Thyroid gland (tissue), 4 donors: Measurements from ENCODE around the gene SCN4B. TPM values are rescaled to one million over a fixed set of nuclear protein-coding genes. Genes with fewer than 3 reads are reported as not detected.

Experiments used
- DNase-seq, 2 donors: peaks; one replicate each; pipeline ENCODE4 v3.0.0-alpha.2; 2019
- H3K27ac ChIP-seq, 3 donors: fragments of 200-600 bp; sonication (generic); 1 replicate in 2 of 3; 2 replicates in 1 of 3; pipeline ENCODE4 v1.5.1; 2016 to 2019; ENCODE audit warnings: mild to moderate bottlenecking in 1 of 3, moderate library complexity in 1 of 3
- H3K27me3 ChIP-seq: fragments of 200-600 bp; sonication (generic); one replicate; pipeline ENCODE4 v1.5.1; 2019
- H3K36me3 ChIP-seq, 2 donors: fragments of 200-600 bp; sonication (generic); one replicate each; pipeline ENCODE4 v1.5.1; 2016 to 2019
- H3K4me1 ChIP-seq, 2 donors: fragments of 200-600 bp; sonication (generic); one replicate each; pipeline ENCODE4 v1.5.1; 2017 to 2019
- H3K4me3 ChIP-seq, 3 donors: fragments of 200-600 bp; sonication (generic); replicated peaks in 1 of 3; 1 replicate in 2 of 3; 2 replicates in 1 of 3; pipeline ENCODE4 v1.5.1; 2016; ENCODE audit warnings: mild to moderate bottlenecking in 1 of 3
- H3K9me3 ChIP-seq: fragments of 200-600 bp; sonication (generic); one replicate; pipeline ENCODE4 v1.5.1; 2017
- CTCF ChIP-seq, 6 experiments: fragments of 200-600 bp in 3 of 6; fragments of 450-650 bp in 3 of 6; sonication (generic) in 3 of 6; IDR thresholded peaks; one replicate each; pipeline ENCODE4 v1.5.1; 2016 to 2019; ENCODE audit warnings: antibody characterized with exemption in 6 of 6, mild to moderate bottlenecking in 2 of 6, inconsistent platforms in 1 of 6, moderate library complexity in 1 of 6
- POLR2A ChIP-seq, 2 donors: fragments of 450-650 bp; IDR thresholded peaks; one replicate each; pipeline ENCODE4 v1.6.1; 2017; ENCODE audit warnings: antibody characterized with exemption in 2 of 2, mild to moderate bottlenecking in 2 of 2, moderate library complexity in 1 of 2
- WGBS, 2 donors: methylation state at CpG; one replicate each; pipeline ENCODE4 v1.1.5; 2017; 5-methylcytosine and 5-hydroxymethylcytosine counted together
- intact Hi-C: fragments of 100-400 bp; cut with DNase I; formaldehyde crosslinking; loops from one replicate; pipeline ENCODE4 v1.15.1; 2023
- total RNA-seq, 4 donors: library from RNA; depleted of rRNA; stranded (reverse); fragments of >200 nt; gene quantifications; one replicate each; pipeline ENCODE4 v1.2.3, GENCODE V29; 2016

SCN4B gene
- total RNA-seq, 4 donors from 2014 or later: 5.5 to 15.7 (median 10.5) TPM

GRCh38 chr11:118108513-118108912 is 44.1 kb downstream of the SCN4B start:
- H3K27me3 ChIP-seq: no peaks in the 10 kb centered on the region
- WGBS, 2 donors: 78 to 86% methylated on average over 5 of the region's 5 CpGs
- H3K4me3 ChIP-seq: no peak overlapping the region
- H3K27ac ChIP-seq: no peak overlapping the region
- intact Hi-C loops: no loop called here
- no peak for DNase-seq
- H3K9me3 ChIP-seq: no peaks in the 10 kb centered on the region
- no peak for TF ChIP-seq POLR2A (IDR thresholded peaks at IDR 0.05)
- no peak for TF ChIP-seq CTCF (IDR thresholded peaks at IDR 0.05)
- H3K36me3 ChIP-seq: no peaks in the 10 kb centered on the region
- no peaks in the 10 kb centered on the region for H3K4me1 ChIP-seq

- Histone ChIP-seq H3K27ac (no peak overlapping the region), H3K9me3 (no peaks in the 10 kb centered on the region), H3K4me1 (peaks cover 0 to 8% of the 10 kb centered on the region in 2 donors), H3K4me3 (no peak overlapping the region), H3K36me3 (no peaks in the 10 kb centered on the region), H3K27me3 (no peaks in the 10 kb centered on the region)
- intact Hi-C loops: no loop called here
- TF ChIP-seq CTCF (IDR thresholded peaks at IDR 0.05): no peak
- no peak for TF ChIP-seq POLR2A (IDR thresholded peaks at IDR 0.05)
- WGBS, 2 donors: 84 to 86% methylated on average over 2 of the region's 2 CpGs
- DNase-seq: no peak
Observed at GRCh38 chr11:118106789-118107335, 45.8 kb downstream of the SCN4B start.

- H3K36me3 ChIP-seq: no peaks in the 10 kb centered on the region
- DNase-seq: no peak
- no peak overlapping the region for H3K27ac ChIP-seq
- intact Hi-C loops: no loop called here
- peaks cover 0 to 8% of the 10 kb centered on the region in 2 donors for H3K4me1 ChIP-seq
- no peaks in the 10 kb centered on the region for H3K27me3 ChIP-seq
- H3K9me3 ChIP-seq: no peaks in the 10 kb centered on the region
- 53 to 73% methylated on average over 4 of the region's 4 CpGs for WGBS, 2 donors
- H3K4me3 ChIP-seq: no peak overlapping the region
- TF ChIP-seq POLR2A (IDR thresholded peaks at IDR 0.05) (no peak), CTCF (IDR thresholded peaks at IDR 0.05) (no peak)
Observed at GRCh38 chr11:118105657-118106305, 46.8 kb downstream of the SCN4B start.

- Histone ChIP-seq H3K4me1 (peaks cover 4 to 19% of the 10 kb centered on the region in 2 donors), H3K36me3 (no peaks in the 10 kb centered on the region), H3K27ac (no peak overlapping the region), H3K27me3 (no peaks in the 10 kb centered on the region), H3K9me3 (no peaks in the 10 kb centered on the region), H3K4me3 (no peak overlapping the region)
- WGBS, 2 donors: 90 to 96% methylated on average over 6 of the region's 6 CpGs
- intact Hi-C loops: no loop called here
- DNase-seq: no peak
- TF ChIP-seq CTCF (IDR thresholded peaks at IDR 0.05): no peak
- TF ChIP-seq POLR2A (IDR thresholded peaks at IDR 0.05): no peak
Observed at GRCh38 chr11:118104491-118104890, 48.1 kb downstream of the SCN4B start.

GRCh38 chr11:118102721-118103261 is 49.8 kb downstream of the SCN4B start:
- Histone ChIP-seq H3K9me3 (no peaks in the 10 kb centered on the region), H3K4me3 (no peak overlapping the region), H3K36me3 (no peaks in the 10 kb centered on the region), H3K27ac (no peak overlapping the region), H3K4me1 (peaks cover 4 to 21% of the 10 kb centered on the region in 2 donors), H3K27me3 (no peaks in the 10 kb centered on the region)
- peak; percentile 28 to 43 for DNase-seq
- TF ChIP-seq POLR2A (IDR thresholded peaks at IDR 0.05): no peak
- TF ChIP-seq CTCF (IDR thresholded peaks at IDR 0.05): no peak
- intact Hi-C loops: no loop called here
- WGBS, 2 donors: 50 to 54% methylated on average over 13 of the region's 13 CpGs
